HG03378 (cell line): ENCODE data around the gene SERINC3.

Experiments
- ATAC-seq: cut with Tn5 transposase; IDR thresholded peaks from one replicate; pipeline ENCODE4 v1.9.1; 2021; ENCODE audit warnings: mild to moderate bottlenecking, moderate library complexity; ENCODE audit not compliant: unreplicated experiment

SERINC3 gene

GRCh38 chr20:44533928-44534327, 12.1 kb upstream of the SERINC3 start:
- no peak for ATAC-seq

GRCh38 chr20:44532981-44533331, 11.1 kb upstream of the SERINC3 start:
- no peak for ATAC-seq

GRCh38 chr20:44532259-44532980, 10.6 kb upstream of the SERINC3 start:
- ATAC-seq: no peak

- no peak for ATAC-seq
Observed at GRCh38 chr20:44528309-44528708, 6.4 kb upstream of the SERINC3 start.

- ATAC-seq: no peak
Observed at GRCh38 chr20:44527716-44528199, 5.9 kb upstream of the SERINC3 start.

- no peak for ATAC-seq
Observed at GRCh38 chr20:44526129-44526528, 4.3 kb upstream of the SERINC3 start.

- ATAC-seq: no peak
Observed at GRCh38 chr20:44523746-44524145, 1.9 kb upstream of the SERINC3 start.

GRCh38 chr20:44522841-44523240, 971 bp upstream of the SERINC3 start:
- ATAC-seq: no peak

GRCh38 chr20:44520881-44521280, 989 bp downstream of the SERINC3 start:
- ATAC-seq: no peak

GRCh38 chr20:44518248-44518647, 3.6 kb downstream of the SERINC3 start:
- no peak for ATAC-seq

GRCh38 chr20:44517454-44517853, 4.4 kb downstream of the SERINC3 start:
- no peak for ATAC-seq

GRCh38 chr20:44516491-44516890, 5.4 kb downstream of the SERINC3 start:
- no peak for ATAC-seq

- ATAC-seq: no peak
Observed at GRCh38 chr20:44513871-44514270, 8.0 kb downstream of the SERINC3 start.

GRCh38 chr20:44509762-44510161, 12.1 kb downstream of the SERINC3 start:
- ATAC-seq: no peak

GRCh38 chr20:44504402-44505307, 17.2 kb downstream of the SERINC3 start:
- ATAC-seq: no peak

GRCh38 chr20:44502968-44503367, 18.9 kb downstream of the SERINC3 start:
- no peak for ATAC-seq

GRCh38 chr20:44501448-44501847, 20.4 kb downstream of the SERINC3 start:
- no peak for ATAC-seq

- no peak for ATAC-seq
Observed at GRCh38 chr20:44500221-44500620, 21.6 kb downstream of the SERINC3 start.

GRCh38 chr20:44497761-44498160, 24.1 kb downstream of the SERINC3 start:
- ATAC-seq: no peak

GRCh38 chr20:44496976-44497375, 24.9 kb downstream of the SERINC3 start:
- ATAC-seq: no peak

- no peak for ATAC-seq
Observed at GRCh38 chr20:44495802-44496481, 25.9 kb downstream of the SERINC3 start.
